HEK293 (cell line): Measurements from ENCODE around the gene PSEN1.

Source experiments
- CTCF ChIA-PET: fragments of 350-600 bp; formaldehyde crosslinking; extraction: SDS; loops from one replicate; lab custom pipeline; 2021; ENCODE audit warnings: antibody characterized with exemption; lab: Yijun Ruan, JAX
- POLR2A ChIA-PET: fragments of 300-600 bp; formaldehyde crosslinking; extraction: SDS; loops from one replicate; lab custom pipeline; 2020; ENCODE audit warnings: antibody characterized with exemption, inconsistent platforms; lab: Yijun Ruan, JAX
- H3K27ac ChIP-seq: fragments of 200-500 bp; sonication (Bioruptor generic); 2 replicates; pipeline ENCODE4 v1.5.1; 2014; ENCODE audit warnings: low read depth, low read length, control low read depth, inconsistent platforms; ENCODE audit errors: extremely low read depth
- H3K36me3 ChIP-seq, 2 experiments: fragments of 200-500 bp in 1 of 2; sonication (Bioruptor generic) in 1 of 2; 1 replicate in 1 of 2; 2 replicates in 1 of 2; pipeline ENCODE4 v1.5.1; 2014 to 2017; ENCODE audit warnings: inconsistent platforms in 2 of 2, low read length in 2 of 2; ENCODE audit not compliant: control insufficient read depth in 2 of 2, insufficient read depth in 1 of 2
- H3K4me1 ChIP-seq: fragments of 200-500 bp; sonication (Bioruptor generic); 2 replicates; pipeline ENCODE4 v1.5.1; 2014; ENCODE audit warnings: mild to moderate bottlenecking, low read length, inconsistent platforms; ENCODE audit not compliant: control insufficient read depth, insufficient read depth
- H3K4me3 ChIP-seq: 2 replicates; pipeline ENCODE4 v1.5.1; 2011; ENCODE audit warnings: low read depth, mild to moderate bottlenecking, control low read depth, low read length, moderate library complexity
- H3K9me3 ChIP-seq: fragments of 200-500 bp; sonication (Bioruptor generic); 2 replicates; pipeline ENCODE4 v1.5.1; 2014; ENCODE audit warnings: low read depth, low read length, inconsistent platforms; ENCODE audit not compliant: control insufficient read depth, insufficient read depth
- BCL11B ChIP-seq: fragments of 450-650 bp; formaldehyde crosslinking; IDR thresholded peaks from 2 replicates; pipeline ENCODE4 v1.5.1; 2016; ENCODE audit warnings: low read depth, missing biosample characterization, missing genetic modification characterization
- SCRT2 ChIP-seq: fragments of 450-650 bp; formaldehyde crosslinking; IDR thresholded peaks from 2 replicates; pipeline ENCODE4 v1.5.1; 2016; ENCODE audit warnings: missing biosample characterization, missing genetic modification characterization
- SETDB1 ChIP-seq: IDR thresholded peaks from one replicate; pipeline ENCODE4 v1.6.1; 2017; ENCODE audit warnings: mild to moderate bottlenecking, low read length, moderate library complexity, mixed read lengths; ENCODE audit not compliant: insufficient read length
- SP2 ChIP-seq: fragments of 450-650 bp; formaldehyde crosslinking; IDR thresholded peaks from 2 replicates; pipeline ENCODE4 v1.5.1; 2016; ENCODE audit warnings: missing biosample characterization, missing genetic modification characterization
- WT1 ChIP-seq: fragments of 450-650 bp; formaldehyde crosslinking; IDR thresholded peaks from 2 replicates; pipeline ENCODE4 v1.5.1; 2016; ENCODE audit warnings: missing biosample characterization, missing genetic modification characterization
- ZNF10 ChIP-seq: fragments of 450-650 bp; formaldehyde crosslinking; IDR thresholded peaks from 2 replicates; pipeline ENCODE4 v1.5.1; 2017; ENCODE audit warnings: missing biosample characterization, missing genetic modification characterization
- ZNF114 ChIP-seq: fragments of 450-650 bp; formaldehyde crosslinking; IDR thresholded peaks from 2 replicates; pipeline ENCODE4 v1.5.0; 2017; ENCODE audit warnings: missing biosample characterization, missing genetic modification characterization
- ZNF2 ChIP-seq: fragments of 450-650 bp; formaldehyde crosslinking; IDR thresholded peaks from 2 replicates; pipeline ENCODE4 v1.5.1; 2016; ENCODE audit warnings: missing biosample characterization, missing genetic modification characterization
- ZNF350 ChIP-seq: fragments of 450-650 bp; formaldehyde crosslinking; IDR thresholded peaks from 2 replicates; pipeline ENCODE4 v1.5.0; 2017; ENCODE audit warnings: missing biosample characterization, mild to moderate bottlenecking, missing genetic modification characterization
- ZNF362 ChIP-seq: fragments of 450-650 bp; formaldehyde crosslinking; IDR thresholded peaks from 2 replicates; pipeline ENCODE4 v1.5.1; 2016; ENCODE audit warnings: missing biosample characterization, missing genetic modification characterization
- ZNF394 ChIP-seq: fragments of 450-650 bp; formaldehyde crosslinking; IDR thresholded peaks from 2 replicates; pipeline ENCODE4 v1.5.1; 2016; ENCODE audit warnings: missing biosample characterization, missing genetic modification characterization, mild to moderate bottlenecking, moderate library complexity, borderline replicate concordance
- ZNF433 ChIP-seq: fragments of 450-650 bp; formaldehyde crosslinking; IDR thresholded peaks from 2 replicates; pipeline ENCODE4 v1.5.1; 2016; ENCODE audit warnings: missing biosample characterization, missing genetic modification characterization, low read depth
- ZNF473 ChIP-seq: fragments of 450-650 bp; formaldehyde crosslinking; IDR thresholded peaks from 2 replicates; pipeline ENCODE4 v1.5.1; 2017; ENCODE audit warnings: missing biosample characterization, missing genetic modification characterization
- ZNF501 ChIP-seq: fragments of 450-650 bp; formaldehyde crosslinking; IDR thresholded peaks from 2 replicates; pipeline ENCODE4 v1.5.1; 2016; ENCODE audit warnings: missing biosample characterization, missing genetic modification characterization
- ZNF560 ChIP-seq: fragments of 450-650 bp; formaldehyde crosslinking; IDR thresholded peaks from 2 replicates; pipeline ENCODE4 v1.5.1; 2017; ENCODE audit warnings: missing biosample characterization, missing genetic modification characterization, borderline replicate concordance
- ZNF664 ChIP-seq: fragments of 450-650 bp; formaldehyde crosslinking; IDR thresholded peaks from 2 replicates; pipeline ENCODE4 v1.5.1; 2016; ENCODE audit warnings: missing biosample characterization, missing genetic modification characterization
- ZNF670 ChIP-seq: fragments of 450-650 bp; formaldehyde crosslinking; IDR thresholded peaks from 2 replicates; pipeline ENCODE4 v1.5.1; 2016; ENCODE audit warnings: missing biosample characterization, missing genetic modification characterization, low read depth
- ZNF677 ChIP-seq: fragments of 450-650 bp; IDR thresholded peaks from 2 replicates; pipeline ENCODE4 v1.5.0; 2018; ENCODE audit warnings: missing biosample characterization, mild to moderate bottlenecking, missing genetic modification characterization, moderate library complexity
- ZNF843 ChIP-seq: fragments of 450-650 bp; formaldehyde crosslinking; IDR thresholded peaks from 2 replicates; pipeline ENCODE4 v1.5.1; 2016; ENCODE audit warnings: missing biosample characterization, missing genetic modification characterization
- ZSCAN18 ChIP-seq: fragments of 450-650 bp; formaldehyde crosslinking; IDR thresholded peaks from 2 replicates; pipeline ENCODE4 v1.5.1; 2016; ENCODE audit warnings: missing biosample characterization, missing genetic modification characterization

Gene PSEN1

GRCh38 chr14:73125746-73126145, 10.6 kb upstream of the PSEN1 start:
- Histone ChIP-seq H3K4me3 (no peak overlapping the region), H3K27ac (no peak overlapping the region), H3K36me3 (peaks cover 9 to 26% of the 10 kb centered on the region in 2 experiments), H3K4me1 (peaks cover 28% of the 10 kb centered on the region), H3K9me3 (no peaks in the 10 kb centered on the region)
- CTCF ChIA-PET, result interaction anchor here (0.6 kb wide), 3 partner anchors 47 to 1878 kb away, joined by 4 read pairs; no protein-coding TSS in a partner anchor
- TF ChIP-seq ZNF2 (tag by site-specific recombination) (no peak), ZNF362 (no peak), WT1 (tag by site-specific recombination) (no peak), ZNF10 (tag by site-specific recombination) (no peak), ZNF394 (tag by site-specific recombination) (no peak), ZNF670 (tag by site-specific recombination) (no peak), ZNF114 (tag by site-specific recombination) (no peak)
- POLR2A ChIA-PET, result interaction anchor here (1.6 kb wide), 1 partner anchor 10 kb away, joined by 5 read pairs; the partner anchor contains the start of gene PSEN1

- CTCF ChIA-PET, result interaction anchor here (0.6 kb wide), 1 partner anchor 338 kb away, joined by 7 read pairs; no protein-coding TSS in a partner anchor
- no peaks in the 10 kb centered on the region for H3K4me1 ChIP-seq
Observed at GRCh38 chr14:73133795-73134194, 2.5 kb upstream of the PSEN1 start.

GRCh38 chr14:73136085-73136386, 271 bp upstream of the PSEN1 start:
- Histone ChIP-seq H3K9me3 (no peaks in the 10 kb centered on the region), H3K36me3 (no peaks in the 10 kb centered on the region; a peak in 1 of 3 replicates), H3K4me1 (no peaks in the 10 kb centered on the region), H3K27ac (peak overlapping the region; percentile 84; the same call in 1 of the 2 replicates), H3K4me3 (peak overlapping the region; percentile 79)
- ChIA-PET POLR2A (interaction anchor here (0.6 to 1.7 kb wide), 12 partner anchors 9 to 668 kb away, joined by 3 to 15 read pairs (median 4); partner anchors contain the start of genes RBM25, RIOX1 and ZFYVE1), CTCF (interaction anchor here (0.7 kb wide), 1 partner anchor 159 kb away, joined by 3 read pairs; no protein-coding TSS in a partner anchor)
- no peak for TF ChIP-seq ZNF433 (tag by site-specific recombination)
- TF ChIP-seq ZNF350 (tag by site-specific recombination), result no peak
- no peak for TF ChIP-seq BCL11B (tag by site-specific recombination)
- TF ChIP-seq ZSCAN18 (tag by site-specific recombination), result no peak
- no peak for TF ChIP-seq SCRT2 (tag by site-specific recombination)
- TF ChIP-seq ZNF560 (tag by site-specific recombination), result no peak
- TF ChIP-seq ZNF501 (tag by site-specific recombination), result no peak
- TF ChIP-seq ZNF677 (tag by site-specific recombination), result no peak
- TF ChIP-seq ZNF664, result no peak
- no peak for TF ChIP-seq SP2 (tag by site-specific recombination)
- TF ChIP-seq ZNF843, result no peak

More at GRCh38 chr14:73133795-73134194, 2.5 kb upstream of the PSEN1 start:
- H3K9me3 ChIP-seq, result no peaks in the 10 kb centered on the region
- POLR2A ChIA-PET, result no interaction called here
- H3K36me3 ChIP-seq, result no peaks in the 10 kb centered on the region; a peak in 1 of 3 replicates
- H3K27ac ChIP-seq, result no peak overlapping the region
- no peak for TF ChIP-seq ZNF473
- peak; percentile 39 for TF ChIP-seq SETDB1
- H3K4me3 ChIP-seq, result no peak overlapping the region
